Activated CD8-positive, alpha-beta T cell treated with anti-CD3 and anti-CD28 coated beads for 36 hours (primary cell): ENCODE results near the gene RAB13. TPM values are rescaled to one million over a fixed set of nuclear protein-coding genes. Genes with fewer than 3 reads are reported as not detected.

Source experiments
- ATAC-seq: fragments of 200-7000 bp; cut with Tn5 transposase; one replicate; pipeline ENCODE4 v1.10.0; 2021; ENCODE audit warnings: mild to moderate bottlenecking, moderate library complexity
- CTCF ChIA-PET: fragments of 350-600 bp; sonication (Branson Sonifier 250); formaldehyde crosslinking; loops from one replicate; lab custom pipeline; 2021; ENCODE audit warnings: antibody characterized with exemption; lab: Charles Lee
- POLR2A ChIA-PET: fragments of 350-600 bp; sonication (Branson Sonifier 250); formaldehyde crosslinking; loops from one replicate; lab custom pipeline; 2021; ENCODE audit warnings: antibody characterized with exemption; lab: Charles Lee
- DNase-seq: peaks from one replicate; pipeline ENCODE4 v3.0.0-alpha.2; 2020
- H3K27ac Mint-ChIP-seq: one replicate; pipeline ENCODE4 v1.8.0; 2021; ENCODE audit warnings: mild to moderate bottlenecking, mixed read lengths
- H3K27me3 Mint-ChIP-seq: one replicate; pipeline ENCODE4 v1.8.0; 2021; ENCODE audit warnings: mixed read lengths
- H3K36me3 Mint-ChIP-seq: one replicate; pipeline ENCODE4 v1.8.0; 2021; ENCODE audit warnings: low read depth, mixed read lengths
- H3K4me1 Mint-ChIP-seq: one replicate; pipeline ENCODE4 v1.8.0; 2021; ENCODE audit warnings: low read depth, mixed read lengths
- H3K4me3 Mint-ChIP-seq: one replicate; pipeline ENCODE4 v1.8.0; 2021; ENCODE audit warnings: mild to moderate bottlenecking, moderate library complexity, mixed read lengths
- H3K9me3 Mint-ChIP-seq: one replicate; pipeline ENCODE4 v1.8.0; 2021; ENCODE audit warnings: mixed read lengths
- CTCF ChIP-seq: fragments of 200-600 bp; IDR thresholded peaks from one replicate; pipeline ENCODE4 v1.8.0; 2022; ENCODE audit warnings: antibody characterized with exemption, mild to moderate bottlenecking
- intact Hi-C: fragments of 100-400 bp; cut with micrococcal nuclease; formaldehyde crosslinking; loops from one replicate; pipeline ENCODE4 v1.10.0; 2022
- total RNA-seq, 2 experiments: library from RNA; stranded (reverse); gene quantifications; one replicate each; pipeline ENCODE4 v1.2.3, GENCODE V29; 2021

RAB13 gene
- total RNA-seq, 2 experiments from 2014 or later: 41.7 to 45.6 TPM

GRCh38 chr1:153967107-153967999 is 18.8 kb downstream of the RAB13 start, which contains the start of gene CREB3L4:
Gene CREB3L4 (plus strand): TSS chr1:153967902. CDS start chr1:153968526, 624 bp downstream.
- Mint-ChIP-seq H3K4me1 (peaks cover 32% of the 10 kb centered on the region), H3K27me3 (no peaks in the 10 kb centered on the region), H3K4me3 (peak within 1 kb of the TSS; percentile 99), H3K27ac (peak within 1 kb of the TSS; percentile 94), H3K36me3 (peaks cover 14% of the 10 kb centered on the region), H3K9me3 (no peaks in the 10 kb centered on the region)
- POLR2A ChIA-PET: interaction anchor here (1.0 to 13.9 kb wide), 13 partner anchors 8 to 333 kb away, joined by 3 to 237 read pairs (median 12); partner anchors contain the start of genes CRTC2, DENND4B, GATAD2B and JTB
- DNase-seq (peak; percentile 94), ATAC-seq (peak; percentile 88)
- intact Hi-C loops: no loop called here
- CTCF ChIA-PET: interaction anchor here (0.8 to 6.7 kb wide), 13 partner anchors 9 to 533 kb away, joined by 3 to 56 read pairs (median 3); partner anchors contain the start of genes CRTC2, DENND4B, GATAD2B and JTB
- TF ChIP-seq CTCF: peak; percentile 18

GRCh38 chr1:153963850-153964331 is 22.2 kb downstream of the RAB13 start:
- H3K9me3 Mint-ChIP-seq: no peaks in the 10 kb centered on the region
- ATAC-seq (no peak), DNase-seq (peak; percentile 33)
- peak overlapping the region; percentile 78 for H3K4me3 Mint-ChIP-seq
- H3K4me1 Mint-ChIP-seq: peaks cover 48% of the 10 kb centered on the region
- no peak for TF ChIP-seq CTCF
- CTCF ChIA-PET: interaction anchor here (1.6 to 6.7 kb wide), 3 partner anchors 11 to 22 kb away, joined by 4 to 37 read pairs (median 22); partner anchors contain the start of genes DENND4B and RAB13
- peak overlapping the region; percentile 92 for H3K27ac Mint-ChIP-seq
- POLR2A ChIA-PET: interaction anchor here (0.9 to 7.4 kb wide), 5 partner anchors 11 to 284 kb away, joined by 3 to 138 read pairs (median 20); partner anchors contain the start of genes GATAD2B, JTB, RAB13 and RPS27
- H3K27me3 Mint-ChIP-seq: no peaks in the 10 kb centered on the region
- peaks cover 22% of the 10 kb centered on the region for H3K36me3 Mint-ChIP-seq
- intact Hi-C loops: no loop called here

GRCh38 chr1:153963030-153963849 is 22.9 kb downstream of the RAB13 start, which contains the start of gene SLC39A1:
Gene SLC39A1 (minus strand): TSS chr1:153963537. CDS start chr1:153962715, 822 bp downstream.
- H3K4me1 Mint-ChIP-seq: peaks cover 48% of the 10 kb centered on the region
- H3K27ac Mint-ChIP-seq: peak within 1 kb of the TSS; percentile 92
- H3K27me3 Mint-ChIP-seq: no peaks in the 10 kb centered on the region
- ChIA-PET POLR2A (interaction anchor here (0.8 to 7.4 kb wide), 10 partner anchors 10 to 283 kb away, joined by 3 to 138 read pairs (median 5); partner anchors contain the start of genes DENND4B, GATAD2B, JTB and RAB13), CTCF (interaction anchor here (1.4 to 6.7 kb wide), 4 partner anchors 11 to 23 kb away, joined by 3 to 37 read pairs (median 13); partner anchors contain the start of genes DENND4B, JTB and RAB13)
- H3K36me3 Mint-ChIP-seq: peaks cover 22% of the 10 kb centered on the region
- peak; percentile 97 for DNase-seq
- intact Hi-C loops: no loop called here
- H3K4me3 Mint-ChIP-seq: peak within 1 kb of the TSS; percentile 78
- no peaks in the 10 kb centered on the region for H3K9me3 Mint-ChIP-seq
- no peak for TF ChIP-seq CTCF
- ATAC-seq: peak; percentile 56

GRCh38 chr1:153962088-153963029 is 23.8 kb downstream of the RAB13 start:
- TF ChIP-seq CTCF: no peak
- CTCF ChIA-PET: interaction anchor here (1.4 to 6.7 kb wide), 3 partner anchors 15 to 24 kb away, joined by 3 to 37 read pairs (median 22); partner anchors contain the start of genes DENND4B, JTB and RAB13
- intact Hi-C loops: no loop called here
- peaks cover 22% of the 10 kb centered on the region for H3K36me3 Mint-ChIP-seq
- peak overlapping the region; percentile 78 for H3K4me3 Mint-ChIP-seq
- H3K27me3 Mint-ChIP-seq: no peaks in the 10 kb centered on the region
- peaks cover 42% of the 10 kb centered on the region for H3K4me1 Mint-ChIP-seq
- ATAC-seq (no peak), DNase-seq (no peak)
- H3K9me3 Mint-ChIP-seq: no peaks in the 10 kb centered on the region
- peak overlapping the region; percentile 92 for H3K27ac Mint-ChIP-seq
- POLR2A ChIA-PET: interaction anchor here (0.8 to 7.4 kb wide), 9 partner anchors 9 to 40 kb away, joined by 3 to 138 read pairs (median 5); partner anchors contain the start of genes DENND4B, GATAD2B, JTB and RAB13
